Measurements from ENCODE around the gene JAM3.

JAM3 gene

GRCh38 chr11:134146598-134146997 is 77.7 kb downstream of the JAM3 start:
- DNase-seq (ENCODE audit: low read depth) = no peak

- no peak for DNase-seq (ENCODE audit: low read depth)
These were observed 80.5 kb downstream of the JAM3 start for GRCh38 chr11:134149371-134149770.

GRCh38 chr11:134150195-134150903 is 81.5 kb downstream of the JAM3 start:
- no peak for DNase-seq (ENCODE audit: low read depth)

- no peak for DNase-seq (ENCODE audit: low read depth)
These were observed 82.3 kb downstream of the JAM3 start for GRCh38 chr11:134151083-134151747.

GRCh38 chr11:134152696-134153095 is 83.8 kb downstream of the JAM3 start:
- DNase-seq (ENCODE audit: low read depth) = no peak

GRCh38 chr11:134153147-134153905 is 84.5 kb downstream of the JAM3 start:
- no peak for DNase-seq (ENCODE audit: low read depth)

- no peak for DNase-seq (ENCODE audit: low read depth)
These were observed 85.6 kb downstream of the JAM3 start for GRCh38 chr11:134154441-134154840.

- DNase-seq (ENCODE audit: low read depth) = no peak
These were observed 86.6 kb downstream of the JAM3 start for GRCh38 chr11:134155456-134155855.

- DNase-seq (ENCODE audit: low read depth) = no peak
These were observed 87.3 kb downstream of the JAM3 start for GRCh38 chr11:134155946-134156865.

- DNase-seq (ENCODE audit: low read depth) = no peak
These were observed 88.6 kb downstream of the JAM3 start for GRCh38 chr11:134157451-134157850.

- DNase-seq (ENCODE audit: low read depth) = no peak
These were observed 89.2 kb downstream of the JAM3 start for GRCh38 chr11:134158023-134158422.

GRCh38 chr11:134159652-134160051 is 90.8 kb downstream of the JAM3 start:
- DNase-seq (ENCODE audit: low read depth) = no peak

GRCh38 chr11:134164490-134165370 is 95.9 kb downstream of the JAM3 start:
- no peak for DNase-seq (ENCODE audit: low read depth)

- DNase-seq (ENCODE audit: low read depth) = no peak
These were observed 101.5 kb downstream of the JAM3 start for GRCh38 chr11:134170177-134170918.

GRCh38 chr11:134170919-134171281 is 102.0 kb downstream of the JAM3 start:
- DNase-seq (ENCODE audit: low read depth) = no peak

- no peak for DNase-seq (ENCODE audit: low read depth)
These were observed 103.1 kb downstream of the JAM3 start for GRCh38 chr11:134171951-134172350.

GRCh38 chr11:134173296-134173695 is 104.4 kb downstream of the JAM3 start:
- DNase-seq (ENCODE audit: low read depth) = no peak

- no peak for DNase-seq (ENCODE audit: low read depth)
These were observed 107.4 kb downstream of the JAM3 start for GRCh38 chr11:134176284-134176683.

GRCh38 chr11:134178032-134178674 is 109.3 kb downstream of the JAM3 start:
- DNase-seq (ENCODE audit: low read depth) = no peak

GRCh38 chr11:134181707-134182106 is 112.8 kb downstream of the JAM3 start:
- DNase-seq (ENCODE audit: low read depth) = no peak
